ENCODE results near the gene CYP2C9. TPM values are rescaled to one million over a fixed set of nuclear protein-coding genes. Genes with fewer than 3 reads are reported as not detected.

CYP2C9 gene
- total and polyA plus RNA-seq, 11 donors = 0.16 to 0.19 TPM; not detected in 9

- no peak overlapping the region for H3K4me3 ChIP-seq
Measured at GRCh38 chr10:95035332-95036295, 97.2 kb downstream of the CYP2C9 start.

GRCh38 chr10:95039281-95039680 is 100.8 kb downstream of the CYP2C9 start:
- TF ChIP-seq POLR2A (IDR thresholded peaks at IDR 0.05) = no peak
- TF ChIP-seq CTCF (IDR thresholded peaks at IDR 0.05) = no peak
- DNase-seq (no peak), ATAC-seq (no peak)
- H3K4me3 ChIP-seq = no peak overlapping the region
- intact Hi-C loops (cut with DNase I) = no loop called here
- H3K9me3 ChIP-seq = no peaks in the 10 kb centered on the region
- H3K27me3 ChIP-seq = no peaks in the 10 kb centered on the region
- 84 to 91% (median 89%) methylated on average over 2 of the region's 2 CpGs for WGBS, 4 donors
- H3K36me3 ChIP-seq = no peaks in the 10 kb centered on the region
- no peak overlapping the region for H3K27ac ChIP-seq
- no peaks in the 10 kb centered on the region for H3K4me1 ChIP-seq

More at GRCh38 chr10:95035332-95036295, 97.2 kb downstream of the CYP2C9 start:
- WGBS, 4 donors = 51 to 62% (median 57%) methylated on average over 4 of the region's 4 CpGs
- TF ChIP-seq POLR2A (IDR thresholded peaks at IDR 0.05) (no peak), CTCF (IDR thresholded peaks at IDR 0.05) (no peak)
- DNase-seq (no peak), ATAC-seq (no peak)
- no peaks in the 10 kb centered on the region for H3K36me3 ChIP-seq
- H3K27ac ChIP-seq = no peak overlapping the region
- peaks cover 0 to 2% (median 0%) of the 10 kb centered on the region in 12 donors for H3K9me3 ChIP-seq
- no peaks in the 10 kb centered on the region for H3K27me3 ChIP-seq
- no peaks in the 10 kb centered on the region for H3K4me1 ChIP-seq
- intact Hi-C loops (cut with DNase I) = no loop called here

Other genes with a start within 250 kb of the CYP2C9 start
- not detected for gene CYP2C19, start 176.0 kb upstream of the CYP2C9 start, total RNA-seq
- not detected for gene CYP2C19, start 176.0 kb upstream of the CYP2C9 start, polyA plus RNA-seq
- gene CYP2C8, start 130.8 kb downstream of the CYP2C9 start, total RNA-seq = under 1 TPM in 3 of 9 donors, not detected in 6; 0.14 to 0.55 (median 0.19) TPM
- gene CYP2C8, start 130.8 kb downstream of the CYP2C9 start, polyA plus RNA-seq = under 1 TPM; 0.06 to 0.11 TPM